ENCODE results near the gene CELSR1.

Gene CELSR1

DNA sequence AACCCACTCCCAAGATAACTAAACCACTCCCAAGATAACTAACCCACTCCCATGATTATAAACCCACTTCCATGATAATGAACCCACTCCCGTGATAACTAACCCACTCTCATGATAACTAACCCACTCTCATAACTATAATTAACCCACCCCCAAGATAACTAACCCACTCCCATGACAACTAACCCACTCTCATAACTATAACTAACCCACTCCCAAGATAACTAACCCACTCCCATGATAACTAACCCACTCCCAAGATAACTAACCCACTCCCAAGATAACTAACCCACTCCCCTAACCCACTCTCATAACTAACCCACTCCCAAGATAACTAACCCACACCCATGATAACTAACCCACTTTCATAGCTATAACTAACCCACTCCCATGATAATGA lies 30.1 kb upstream of the CELSR1 start:
- Histone ChIP-seq H3K36me3 (ENCODE audit: control insufficient read depth, insufficient read depth, low read length) (no peaks in the 10 kb centered on the region), H3K9me3 (ENCODE audit: control insufficient read depth, insufficient read depth, low read length) (peaks cover 5% of the 10 kb centered on the region; the same call in 1 of the 2 replicates), H3K27ac (ENCODE audit: low read depth, low read length) (no peak overlapping the region), H3K27me3 (ENCODE audit: control insufficient read depth, insufficient read depth, low read length) (no peaks in the 10 kb centered on the region), H3K4me3 (ENCODE audit: low read depth, low read length) (no peak overlapping the region), H3K4me1 (ENCODE audit: control insufficient read depth, insufficient read depth, low read length) (peaks cover 9% of the 10 kb centered on the region; the same call in 1 of the 2 replicates), H3K9ac (ENCODE audit: low read depth, low read length) (no peak overlapping the region)

DNA sequence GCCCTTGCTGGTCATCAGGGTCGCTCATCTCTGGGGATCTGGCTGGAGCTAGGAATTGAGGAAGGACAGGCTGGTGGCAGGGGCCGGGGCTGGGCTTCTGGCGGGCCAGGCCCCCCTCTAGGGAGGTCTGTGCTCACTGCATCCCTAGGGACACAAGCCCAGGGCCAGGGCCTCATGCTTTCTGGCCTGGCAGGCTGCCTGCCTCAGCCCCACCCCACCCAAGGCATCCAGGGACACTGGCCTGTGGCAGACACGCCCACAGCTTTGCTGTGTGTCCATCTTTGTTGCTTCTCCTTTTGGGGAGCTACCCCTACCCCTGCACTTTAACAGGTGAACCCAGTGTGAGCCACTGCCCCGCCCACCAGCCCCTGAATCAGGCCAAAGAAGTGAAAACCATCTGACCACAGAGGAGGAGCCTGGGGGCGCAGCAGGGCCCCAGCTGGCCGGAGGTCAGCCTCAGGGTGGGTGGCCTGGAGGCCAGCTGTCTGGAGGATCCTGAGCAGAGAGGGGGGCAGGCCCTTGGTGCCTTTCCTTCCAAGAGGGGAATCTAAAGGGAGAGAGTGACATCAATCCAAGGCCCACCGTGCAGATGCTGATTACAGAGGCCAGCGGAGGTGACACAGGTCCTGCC lies 26.8 kb upstream of the CELSR1 start:
- no peak overlapping the region for H3K4me3 ChIP-seq (ENCODE audit: low read depth, low read length)
- H3K9ac ChIP-seq (ENCODE audit: low read depth, low read length), result no peak overlapping the region
- H3K27ac ChIP-seq (ENCODE audit: low read depth, low read length), result peak overlapping the region; percentile 59
- H3K27me3 ChIP-seq (ENCODE audit: control insufficient read depth, insufficient read depth, low read length), result no peaks in the 10 kb centered on the region
- no peaks in the 10 kb centered on the region for H3K36me3 ChIP-seq (ENCODE audit: control insufficient read depth, insufficient read depth, low read length)
- H3K4me1 ChIP-seq (ENCODE audit: control insufficient read depth, insufficient read depth, low read length), result peaks cover 9% of the 10 kb centered on the region; the same call in 1 of the 2 replicates
- H3K9me3 ChIP-seq (ENCODE audit: control insufficient read depth, insufficient read depth, low read length), result no peaks in the 10 kb centered on the region

DNA sequence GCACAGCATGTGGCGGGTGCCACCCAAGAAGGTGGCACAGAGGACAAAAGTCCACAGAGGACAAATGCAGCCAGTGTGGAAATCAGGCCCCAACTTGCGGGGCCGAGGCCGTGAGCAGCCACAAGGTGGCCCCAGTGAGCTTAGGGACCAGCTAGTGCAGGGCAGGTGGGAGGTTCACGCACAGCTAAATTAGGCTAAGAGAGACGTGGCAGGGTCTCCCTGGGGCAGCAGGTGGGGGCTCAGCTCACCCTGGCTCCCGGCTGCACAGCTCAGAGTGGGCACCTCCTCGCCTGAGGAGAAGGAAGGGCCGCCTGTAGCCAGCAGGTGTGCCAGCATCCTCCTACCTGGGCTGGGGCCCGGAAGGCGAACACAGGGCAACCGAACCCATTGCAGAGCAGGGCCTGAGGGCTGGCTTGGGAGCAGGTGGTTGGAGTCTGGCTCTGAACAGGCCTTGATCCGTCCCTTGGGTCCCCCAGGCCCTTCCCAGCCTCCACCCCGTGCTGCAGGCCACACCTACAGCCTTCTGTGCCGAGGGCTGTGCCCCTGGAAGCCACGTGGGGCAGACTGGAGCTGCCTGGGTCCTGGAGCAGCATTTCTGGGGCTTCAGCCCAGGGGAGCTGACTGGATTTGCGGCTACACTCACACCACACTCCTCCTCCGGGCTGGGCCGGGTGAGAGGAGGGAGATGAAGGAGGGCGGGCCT lies 26.1 kb upstream of the CELSR1 start:
- Histone ChIP-seq H3K9ac (ENCODE audit: low read depth, low read length) (peak overlapping the region; percentile 29; the same call in 1 of the 2 replicates), H3K27ac (ENCODE audit: low read depth, low read length) (peak overlapping the region; percentile 59)

DNA sequence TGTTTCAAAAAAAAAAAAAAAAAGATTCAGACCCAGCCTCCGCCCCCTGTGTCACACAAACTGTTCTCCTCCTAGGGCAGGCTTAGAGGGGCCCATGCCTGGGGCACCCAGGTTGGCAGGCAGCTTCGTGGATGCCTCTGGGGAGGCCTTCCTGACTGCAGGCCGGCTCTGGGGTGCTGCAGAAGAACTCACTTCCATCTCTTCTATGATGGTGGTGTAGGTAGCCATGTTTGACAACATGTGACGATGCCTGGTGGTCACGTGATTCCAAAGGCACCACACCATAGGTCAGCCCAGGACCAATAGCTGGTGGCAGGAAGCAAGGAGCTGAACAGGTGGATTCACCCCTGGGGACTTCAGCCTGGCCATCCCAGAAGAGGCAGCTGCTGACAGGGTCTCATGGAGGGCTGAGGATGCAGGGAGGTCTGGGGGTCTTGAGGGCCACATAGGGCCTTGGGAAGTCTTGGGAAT lies 24.1 kb upstream of the CELSR1 start:
- H3K27ac ChIP-seq (ENCODE audit: low read depth, low read length), result no peak overlapping the region
- 0 out of 2 replicates have a peak, but pooled peaks cover 5% of the 10 kb centered on the region for H3K9me3 ChIP-seq (ENCODE audit: control insufficient read depth, insufficient read depth, low read length)
- peak overlapping the region; percentile 38; the same call in 1 of the 2 replicates for H3K4me3 ChIP-seq (ENCODE audit: low read depth, low read length)
- no peaks in the 10 kb centered on the region for H3K36me3 ChIP-seq (ENCODE audit: control insufficient read depth, insufficient read depth, low read length)
- H3K4me1 ChIP-seq (ENCODE audit: control insufficient read depth, insufficient read depth, low read length), result peaks cover 9% of the 10 kb centered on the region; the same call in 1 of the 2 replicates
- no peaks in the 10 kb centered on the region for H3K27me3 ChIP-seq (ENCODE audit: control insufficient read depth, insufficient read depth, low read length)
- no peak overlapping the region for H3K9ac ChIP-seq (ENCODE audit: low read depth, low read length)

More for the DNA sequence above, 26.1 kb upstream of the CELSR1 start:
- Histone ChIP-seq H3K27me3 (ENCODE audit: control insufficient read depth, insufficient read depth, low read length) (no peaks in the 10 kb centered on the region), H3K4me3 (ENCODE audit: low read depth, low read length) (no peak overlapping the region), H3K4me1 (ENCODE audit: control insufficient read depth, insufficient read depth, low read length) (peaks cover 9% of the 10 kb centered on the region; the same call in 1 of the 2 replicates), H3K9me3 (ENCODE audit: control insufficient read depth, insufficient read depth, low read length) (no peaks in the 10 kb centered on the region), H3K36me3 (ENCODE audit: control insufficient read depth, insufficient read depth, low read length) (no peaks in the 10 kb centered on the region)

DNA sequence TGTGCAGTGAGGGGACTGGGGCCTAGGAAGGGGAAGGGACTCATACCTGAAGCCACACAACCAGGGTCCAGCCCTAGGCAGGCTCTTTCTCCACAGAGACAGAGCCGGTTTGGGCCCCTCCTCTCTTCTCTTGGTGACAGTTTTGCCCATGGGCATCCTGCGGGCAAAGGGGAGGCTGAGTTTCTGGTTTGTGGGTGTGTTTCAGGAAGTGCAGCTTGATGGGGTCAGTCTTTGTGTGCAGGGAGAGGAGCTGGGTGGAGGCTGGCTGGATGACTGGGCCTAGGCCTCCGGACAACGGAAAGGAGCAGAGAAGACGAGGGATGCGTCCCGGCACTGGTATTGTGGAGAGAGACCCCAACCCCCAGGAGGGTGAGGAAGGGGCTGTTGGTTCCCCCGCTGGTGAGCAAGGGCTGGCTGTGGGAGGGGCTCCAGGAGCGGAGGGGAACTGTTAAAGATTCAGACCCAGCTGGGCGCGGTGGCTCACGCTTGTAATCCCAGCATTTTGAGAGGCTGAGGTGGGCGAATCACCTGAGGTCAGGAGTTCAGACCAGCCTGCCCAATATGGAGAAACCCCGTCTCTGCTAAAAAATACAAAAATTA lies 23.4 kb upstream of the CELSR1 start:
- 0 out of 2 replicates have a peak, but pooled peaks cover 5% of the 10 kb centered on the region for H3K9me3 ChIP-seq (ENCODE audit: control insufficient read depth, insufficient read depth, low read length)
- H3K9ac ChIP-seq (ENCODE audit: low read depth, low read length), result no peak overlapping the region
- H3K4me3 ChIP-seq (ENCODE audit: low read depth, low read length), result no peak overlapping the region
- H3K4me1 ChIP-seq (ENCODE audit: control insufficient read depth, insufficient read depth, low read length), result peaks cover 9% of the 10 kb centered on the region; the same call in 1 of the 2 replicates
- no peak overlapping the region for H3K27ac ChIP-seq (ENCODE audit: low read depth, low read length)
- H3K27me3 ChIP-seq (ENCODE audit: control insufficient read depth, insufficient read depth, low read length), result no peaks in the 10 kb centered on the region
- H3K36me3 ChIP-seq (ENCODE audit: control insufficient read depth, insufficient read depth, low read length), result no peaks in the 10 kb centered on the region

DNA sequence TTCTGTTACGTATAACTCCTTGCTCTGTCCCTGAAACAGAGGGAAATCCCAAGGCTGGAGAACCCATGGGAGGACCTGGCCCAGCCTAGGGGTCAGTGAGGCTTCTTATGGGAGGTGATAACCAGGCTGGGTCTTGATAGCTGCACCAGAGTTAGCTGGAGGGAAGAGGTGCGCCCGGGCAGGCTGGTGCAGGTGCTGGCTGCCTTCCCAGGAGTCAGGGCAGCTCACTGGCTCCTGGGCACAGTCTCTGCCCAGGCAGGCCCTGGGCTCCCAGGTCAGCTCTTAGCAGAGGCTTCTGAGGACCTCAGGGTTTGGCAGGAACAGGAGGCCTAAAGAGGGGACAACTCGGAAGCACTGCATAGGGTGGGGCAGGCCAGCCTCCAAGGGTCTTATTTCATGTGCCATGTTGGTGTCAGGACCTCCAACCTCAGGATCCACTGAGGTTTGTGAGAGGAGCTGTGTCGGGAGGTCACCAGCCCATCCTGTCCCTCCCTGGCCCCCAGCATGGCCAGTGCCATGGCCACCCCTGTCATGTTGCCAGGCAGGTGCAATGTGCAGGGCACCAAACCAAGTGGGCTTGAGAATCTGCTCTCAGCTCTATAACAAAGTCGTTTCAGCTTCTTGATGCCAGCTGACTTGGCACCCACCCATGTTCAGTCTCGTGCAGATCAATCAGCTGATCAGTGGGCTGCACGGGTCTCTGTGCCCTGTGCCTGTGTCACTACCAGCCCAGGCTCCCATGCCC lies 20.5 kb upstream of the CELSR1 start:
- Histone ChIP-seq H3K36me3 (ENCODE audit: control insufficient read depth, insufficient read depth, low read length) (no peaks in the 10 kb centered on the region), H3K4me1 (ENCODE audit: control insufficient read depth, insufficient read depth, low read length) (no peaks in the 10 kb centered on the region), H3K4me3 (ENCODE audit: low read depth, low read length) (no peak overlapping the region), H3K27ac (ENCODE audit: low read depth, low read length) (no peak overlapping the region), H3K9ac (ENCODE audit: low read depth, low read length) (no peak overlapping the region), H3K27me3 (ENCODE audit: control insufficient read depth, insufficient read depth, low read length) (no peaks in the 10 kb centered on the region), H3K9me3 (ENCODE audit: control insufficient read depth, insufficient read depth, low read length) (0 out of 2 replicates have a peak, but pooled peaks cover 5% of the 10 kb centered on the region)

DNA sequence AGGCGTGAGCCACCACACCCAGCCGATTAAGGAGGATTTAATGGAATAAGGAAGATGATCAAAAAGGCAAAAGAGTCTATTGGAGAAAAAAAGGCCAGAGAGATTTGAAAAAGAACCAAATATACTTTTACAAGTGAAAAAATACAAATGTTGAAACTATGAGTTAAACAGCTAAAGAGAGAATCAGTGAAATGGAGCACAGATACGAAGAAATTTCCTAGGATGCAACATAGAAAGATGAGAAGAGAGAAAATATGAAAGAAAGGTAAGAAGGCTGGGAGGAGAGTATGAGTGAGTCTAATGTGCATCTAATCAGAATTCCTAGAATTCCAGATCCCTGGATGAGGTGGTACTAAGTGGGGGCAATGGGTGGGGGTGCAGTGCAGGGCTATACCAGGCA lies 19.4 kb upstream of the CELSR1 start:
- Histone ChIP-seq H3K27me3 (ENCODE audit: control insufficient read depth, insufficient read depth, low read length) (no peaks in the 10 kb centered on the region), H3K9ac (ENCODE audit: low read depth, low read length) (no peak overlapping the region), H3K9me3 (ENCODE audit: control insufficient read depth, insufficient read depth, low read length) (0 out of 2 replicates have a peak, but pooled peaks cover 5% of the 10 kb centered on the region), H3K4me1 (ENCODE audit: control insufficient read depth, insufficient read depth, low read length) (no peaks in the 10 kb centered on the region), H3K4me3 (ENCODE audit: low read depth, low read length) (no peak overlapping the region), H3K36me3 (ENCODE audit: control insufficient read depth, insufficient read depth, low read length) (no peaks in the 10 kb centered on the region), H3K27ac (ENCODE audit: low read depth, low read length) (no peak overlapping the region)

DNA sequence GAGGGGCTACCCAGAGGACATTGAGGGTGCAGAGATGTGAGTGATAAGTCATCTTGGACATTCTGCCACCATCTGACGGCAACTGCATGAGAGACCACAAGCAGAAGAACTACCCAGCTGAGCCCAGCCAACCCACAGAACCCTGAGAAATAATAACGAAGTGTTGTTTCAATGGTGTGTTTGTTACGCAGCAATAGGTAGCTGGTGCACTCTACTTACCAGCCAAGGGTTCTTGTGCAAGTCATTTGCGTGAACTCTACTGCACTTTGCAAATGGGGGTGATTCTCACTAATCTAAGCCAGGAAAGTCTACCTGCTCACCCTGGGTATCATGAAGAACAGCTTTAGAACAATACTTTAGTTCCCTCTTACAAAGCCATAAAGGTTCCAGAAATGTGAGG lies 15.8 kb upstream of the CELSR1 start:
- 0 out of 2 replicates have a peak, but pooled peaks cover 5% of the 10 kb centered on the region for H3K9me3 ChIP-seq (ENCODE audit: control insufficient read depth, insufficient read depth, low read length)
- no peak overlapping the region for H3K27ac ChIP-seq (ENCODE audit: low read depth, low read length)
- no peaks in the 10 kb centered on the region for H3K36me3 ChIP-seq (ENCODE audit: control insufficient read depth, insufficient read depth, low read length)
- H3K27me3 ChIP-seq (ENCODE audit: control insufficient read depth, insufficient read depth, low read length), result no peaks in the 10 kb centered on the region
- no peak overlapping the region for H3K9ac ChIP-seq (ENCODE audit: low read depth, low read length)
- H3K4me1 ChIP-seq (ENCODE audit: control insufficient read depth, insufficient read depth, low read length), result no peaks in the 10 kb centered on the region
- H3K4me3 ChIP-seq (ENCODE audit: low read depth, low read length), result no peak overlapping the region

DNA sequence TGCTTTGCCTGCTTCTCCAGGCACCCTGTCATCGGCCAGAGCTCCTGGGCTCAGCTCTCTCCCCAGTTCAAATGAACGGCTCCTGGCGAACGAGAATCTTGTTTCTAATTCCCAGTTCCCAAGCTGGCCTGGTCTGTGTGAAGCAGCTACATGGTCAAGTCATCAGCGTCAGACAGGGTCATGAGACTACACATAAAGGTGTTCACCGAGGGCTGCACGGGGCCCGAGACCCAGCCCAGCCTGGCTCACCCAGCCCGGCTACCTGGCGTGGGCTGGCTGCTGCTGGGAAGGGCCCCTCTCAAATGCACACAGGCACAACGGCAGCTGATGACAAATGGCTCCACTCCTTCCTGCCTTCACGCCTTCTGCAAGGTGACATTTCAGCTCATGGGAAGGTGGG lies 14.6 kb upstream of the CELSR1 start:
- no peak overlapping the region for H3K4me3 ChIP-seq (ENCODE audit: low read depth, low read length)
- no peaks in the 10 kb centered on the region for H3K4me1 ChIP-seq (ENCODE audit: control insufficient read depth, insufficient read depth, low read length)
- H3K9ac ChIP-seq (ENCODE audit: low read depth, low read length), result no peak overlapping the region
- H3K27me3 ChIP-seq (ENCODE audit: control insufficient read depth, insufficient read depth, low read length), result no peaks in the 10 kb centered on the region
- no peaks in the 10 kb centered on the region for H3K36me3 ChIP-seq (ENCODE audit: control insufficient read depth, insufficient read depth, low read length)
- H3K9me3 ChIP-seq (ENCODE audit: control insufficient read depth, insufficient read depth, low read length), result 0 out of 2 replicates have a peak, but pooled peaks cover 3% of the 10 kb centered on the region
- H3K27ac ChIP-seq (ENCODE audit: low read depth, low read length), result no peak overlapping the region

DNA sequence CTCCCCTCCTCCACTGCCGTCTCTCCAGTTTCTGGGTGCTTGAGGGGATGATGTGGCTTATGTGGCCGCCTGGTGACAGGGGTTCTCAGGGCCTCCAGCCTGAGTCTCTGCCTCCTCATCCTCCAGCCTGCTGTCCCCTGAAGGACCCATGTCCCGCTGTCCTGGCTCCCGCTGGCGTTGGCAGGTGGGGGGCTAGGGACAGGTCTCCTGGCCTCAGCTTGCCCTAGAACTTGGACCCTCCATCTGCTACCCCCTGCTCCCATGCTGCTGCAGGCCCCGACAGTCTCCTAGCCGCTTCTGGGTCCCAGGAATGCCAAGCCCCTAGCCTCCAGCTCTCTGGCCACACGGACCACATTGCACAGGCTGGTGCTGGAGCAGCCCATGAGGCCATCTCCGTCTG lies 13.9 kb upstream of the CELSR1 start:
- no peaks in the 10 kb centered on the region for H3K27me3 ChIP-seq (ENCODE audit: control insufficient read depth, insufficient read depth, low read length)
- no peaks in the 10 kb centered on the region for H3K4me1 ChIP-seq (ENCODE audit: control insufficient read depth, insufficient read depth, low read length)
- no peaks in the 10 kb centered on the region for H3K36me3 ChIP-seq (ENCODE audit: control insufficient read depth, insufficient read depth, low read length)
- H3K27ac ChIP-seq (ENCODE audit: low read depth, low read length), result no peak overlapping the region
- no peaks in the 10 kb centered on the region for H3K9me3 ChIP-seq (ENCODE audit: control insufficient read depth, insufficient read depth, low read length)
- H3K4me3 ChIP-seq (ENCODE audit: low read depth, low read length), result no peak overlapping the region
- no peak overlapping the region for H3K9ac ChIP-seq (ENCODE audit: low read depth, low read length)

Measured in HUES48 (cell line).